H1 (cell line): ENCODE data around the gene TRIM71. TPM values are rescaled to one million over a fixed set of nuclear protein-coding genes. Genes with fewer than 3 reads are reported as not detected.

ENCODE experiments used
- CTCF ChIA-PET: fragments of 300-600 bp; sonication (Branson Sonifier 250); formaldehyde crosslinking; loops from one replicate; lab custom pipeline; 2021; ENCODE audit not compliant: partially characterized antibody; lab: Charles Lee
- POLR2A ChIA-PET: fragments of 300-600 bp; sonication (Branson Sonifier 250); formaldehyde crosslinking; loops from one replicate; lab custom pipeline; 2021; ENCODE audit warnings: inconsistent platforms; ENCODE audit not compliant: partially characterized antibody; lab: Charles Lee
- DNase-seq, 2 experiments: peaks; one replicate each; pipeline versions ENCODE4 v3.0.0 to v3.0.0-alpha.2; 2010 to 2022; ENCODE audit warnings: low spot score in 2 of 2, low read depth in 1 of 2, mixed read lengths in 1 of 2
- FAIRE-seq: peaks from 2 replicates; lab custom pipeline; 2011; peaks lifted over from hg19 to GRCh38; lab: Jason Lieb, UNC
- H2AFZ ChIP-seq: 2 replicates; pipeline ENCODE4 v1.8.1; 2012; ENCODE audit warnings: low read length, inconsistent platforms
- H2AK5ac ChIP-seq: 2 replicates; pipeline ENCODE4 v1.6.1; 2013; ENCODE audit warnings: low read depth, low read length
- H2BK120ac ChIP-seq: replicated peaks from 2 replicates; pipeline ENCODE3; 2013; ENCODE audit warnings: low read depth, low read length, inconsistent platforms
- H2BK12ac ChIP-seq: 2 replicates; pipeline ENCODE4 v1.6.1; 2013; ENCODE audit warnings: low read depth, low read length
- H2BK15ac ChIP-seq: 2 replicates; pipeline ENCODE4 v1.6.1; 2013; ENCODE audit warnings: low read length
- H2BK20ac ChIP-seq: 2 replicates; pipeline ENCODE4 v1.6.1; 2013; ENCODE audit warnings: low read length
- H2BK5ac ChIP-seq: 2 replicates; pipeline ENCODE4 v1.6.1; 2013; ENCODE audit warnings: low read depth, low read length
- H3K14ac ChIP-seq: 2 replicates; pipeline ENCODE4 v1.6.1; 2013; ENCODE audit warnings: inconsistent platforms; ENCODE audit not compliant: insufficient read length
- H3K18ac ChIP-seq: 2 replicates; pipeline ENCODE4 v1.6.1; 2013; ENCODE audit warnings: low read length; ENCODE audit errors: extremely low read depth
- H3K23ac ChIP-seq: 2 replicates; pipeline ENCODE4 v1.6.1; 2013; ENCODE audit warnings: inconsistent platforms; ENCODE audit not compliant: insufficient read length
- H3K23me2 ChIP-seq: 2 replicates; pipeline ENCODE4 v1.6.1; 2013; ENCODE audit warnings: low read depth, low read length
- H3K27ac ChIP-seq: 2 replicates; pipeline ENCODE4 v1.6.1; 2011; ENCODE audit warnings: low read depth, low read length, inconsistent platforms
- H3K27me3 ChIP-seq, 4 experiments: replicated peaks in 1 of 4; 1 replicate in 1 of 4; 2 replicates in 3 of 4; pipeline versions ENCODE4 v1.6.1 to v1.8.1; 2011 to 2013; ENCODE audit warnings: low read length in 3 of 4, mild to moderate bottlenecking in 3 of 4, inconsistent platforms in 2 of 4, mixed read lengths in 2 of 4, moderate library complexity in 1 of 4; ENCODE audit not compliant: control insufficient read depth in 3 of 4, insufficient read depth in 3 of 4; ENCODE audit errors: extremely low read depth in 1 of 4
- H3K36me3 ChIP-seq, 4 experiments: 2 replicates each; pipeline versions ENCODE4 v1.6.1 to v1.8.1; 2011 to 2013; ENCODE audit warnings: mild to moderate bottlenecking in 4 of 4, low read length in 3 of 4, moderate library complexity in 2 of 4, control low read depth in 1 of 4, inconsistent platforms in 1 of 4; ENCODE audit not compliant: insufficient read depth in 4 of 4, control insufficient read depth in 2 of 4
- H3K4ac ChIP-seq: replicated peaks from 2 replicates; pipeline ENCODE3; 2013; ENCODE audit warnings: low read length, low read depth, mixed read lengths, inconsistent platforms; ENCODE audit not compliant: insufficient read length
- H3K4me1 ChIP-seq, 4 experiments: replicated peaks in 1 of 4; 1 replicate in 1 of 4; 2 replicates in 3 of 4; pipeline versions ENCODE4 v1.6.1 to v1.8.1; 2011 to 2013; ENCODE audit warnings: low read length in 3 of 4, inconsistent platforms in 2 of 4, mixed read lengths in 1 of 4; ENCODE audit not compliant: insufficient read depth in 4 of 4, control insufficient read depth in 3 of 4
- H3K4me2 ChIP-seq, 2 experiments: 2 replicates each; pipeline versions ENCODE4 v1.6.1 to v1.8.1; 2011 to 2013; ENCODE audit warnings: low read depth in 2 of 2, low read length in 2 of 2, control low read depth in 1 of 2, inconsistent platforms in 1 of 2, mild to moderate bottlenecking in 1 of 2; ENCODE audit not compliant: insufficient read depth in 1 of 2
- H3K4me3 ChIP-seq, 4 experiments: fragments of 200-600, 300-600 bp in 1 of 4; sonication (generic), shearing (Covaris generic), sonication (Bioruptor Twin) in 1 of 4; 2 replicates each; pipeline versions ENCODE4 v1.5.1 to v1.8.1; 2011 to 2016; ENCODE audit warnings: low read length in 4 of 4, low read depth in 3 of 4, control low read depth in 2 of 4, inconsistent platforms in 2 of 4, mild to moderate bottlenecking in 2 of 4, mixed read lengths in 1 of 4, moderate library complexity in 1 of 4; ENCODE audit not compliant: insufficient read depth in 2 of 4; ENCODE audit errors: extremely low read depth in 1 of 4
- H3K56ac ChIP-seq: replicated peaks from 2 replicates; pipeline ENCODE3; 2013; ENCODE audit warnings: low read depth, mild to moderate bottlenecking, mixed read lengths, low read length, inconsistent platforms; ENCODE audit not compliant: insufficient read length
- H3K79me1 ChIP-seq: 2 replicates; pipeline ENCODE4 v1.6.1; 2013; ENCODE audit warnings: low read depth, low read length, control low read depth
- H3K79me2 ChIP-seq, 2 experiments: 2 replicates each; pipeline versions ENCODE4 v1.6.1 to v1.8.1; 2012 to 2013; ENCODE audit warnings: low read length in 2 of 2, mild to moderate bottlenecking in 2 of 2, inconsistent platforms in 1 of 2; ENCODE audit not compliant: insufficient read depth in 2 of 2, control insufficient read depth in 1 of 2
- H3K9ac ChIP-seq, 4 experiments: replicated peaks in 1 of 4; 1 replicate in 1 of 4; 2 replicates in 3 of 4; pipeline versions ENCODE4 v1.6.1 to v1.8.1; 2011 to 2013; ENCODE audit warnings: low read depth in 3 of 4, low read length in 3 of 4, control low read depth in 2 of 4, mild to moderate bottlenecking in 2 of 4, moderate library complexity in 2 of 4, inconsistent platforms in 1 of 4; ENCODE audit errors: extremely low read depth in 1 of 4
- H3K9me3 ChIP-seq, 2 experiments: 2 replicates each; pipeline versions ENCODE4 v1.6.1 to v1.8.1; 2012 to 2013; ENCODE audit warnings: mild to moderate bottlenecking in 2 of 2, moderate library complexity in 2 of 2, control low read depth in 1 of 2, inconsistent platforms in 1 of 2, low read depth in 1 of 2, low read length in 1 of 2, mixed read lengths in 1 of 2; ENCODE audit not compliant: insufficient read depth in 2 of 2
- H4K20me1 ChIP-seq, 2 experiments: replicated peaks in 1 of 2; 2 replicates each; pipeline versions ENCODE3 to v1.8.1; 2011 to 2013; ENCODE audit warnings: inconsistent platforms in 2 of 2, low read length in 2 of 2, mild to moderate bottlenecking in 1 of 2; ENCODE audit not compliant: insufficient read depth in 2 of 2, control insufficient read depth in 1 of 2
- H4K5ac ChIP-seq: 2 replicates; pipeline ENCODE4 v1.6.1; 2013; ENCODE audit warnings: low read length, low read depth, mixed read lengths, inconsistent platforms; ENCODE audit not compliant: insufficient read length
- H4K8ac ChIP-seq: 2 replicates; pipeline ENCODE4 v1.8.0; 2013; ENCODE audit warnings: mild to moderate bottlenecking, moderate library complexity, low read length, inconsistent platforms; ENCODE audit not compliant: insufficient read depth; ENCODE audit errors: extremely low read depth
- H4K91ac ChIP-seq: replicated peaks from 2 replicates; pipeline ENCODE3; 2013; ENCODE audit warnings: low read length, mixed read lengths, inconsistent platforms; ENCODE audit not compliant: insufficient read length
- EP300 ChIP-seq, 2 experiments: IDR thresholded peaks; 1 replicate in 1 of 2; 2 replicates in 1 of 2; pipeline ENCODE4 v1.6.1; 2011 to 2012; ENCODE audit warnings: low read depth in 2 of 2, low read length in 2 of 2, mild to moderate bottlenecking in 2 of 2, borderline replicate concordance in 1 of 2, inconsistent platforms in 1 of 2, moderate library complexity in 1 of 2
- POU5F1 ChIP-seq: IDR thresholded peaks from 2 replicates; pipeline ENCODE4 v1.6.1; 2011; ENCODE audit warnings: low read depth, mild to moderate bottlenecking, low read length, moderate library complexity
- SIN3A ChIP-seq, 2 experiments: IDR thresholded peaks in 1 of 2; conservative IDR thresholded peaks in 1 of 2; 2 replicates each; pipeline ENCODE4 v1.6.1; 2011 to 2012; ENCODE audit warnings: low read length in 2 of 2, improper control_type of control experiment in 1 of 2, low read depth in 1 of 2, mild to moderate bottlenecking in 1 of 2
- WGBS, 2 experiments: shearing (Covaris generic) in 1 of 2; methylation state at CpG; one replicate each; pipeline versions ENCODE4 v1.1.6 to v1.1.7; 2013 to 2015; ENCODE audit warnings: low lambda C conversion rate in 2 of 2, mixed read lengths in 2 of 2, inconsistent platforms in 1 of 2, low coverage in 1 of 2, missing lambda C conversion rate in 1 of 2; ENCODE audit not compliant: insufficient replicate concordance in 2 of 2, insufficient coverage in 1 of 2, insufficient read length in 1 of 2; ENCODE audit errors: extremely low coverage in 1 of 2, missing lambda C conversion rate in 1 of 2; 5-methylcytosine and 5-hydroxymethylcytosine counted together
- polyA plus RNA-seq, 7 experiments: library from polyadenylated mRNA; depleted of rRNA in 3 of 7; stranded (reverse) in 5 of 7; unstranded in 2 of 7; fragments of >200 nt in 5 of 7; fragments of 200-250 nt in 2 of 7; gene quantifications; 1 replicate in 5 of 7; 2 replicates in 1 of 7; 4 replicates in 1 of 7; pipeline versions ENCODE4 v1.2.1 to v1.2.3, GENCODE V29; 2011 to 2013; ENCODE audit warnings: missing spikeins in 2 of 7, mixed read lengths in 2 of 7
- total RNA-seq: library from RNA; stranded (reverse); fragmentation: NEBNext Ultra II Directional; extraction: Animal tissue kit (Norgen Biotek cat#: 25700); gene quantifications from 2 replicates; pipeline ENCODE4 v1.2.1, GENCODE V29; 2021

The TRIM71 gene
- total and polyA plus RNA-seq, 2 of the 8 experiments (the other 6 are each of a cell fraction or from before 2014, with no cell fraction given) = 53.7 to 293 TPM

DNA sequence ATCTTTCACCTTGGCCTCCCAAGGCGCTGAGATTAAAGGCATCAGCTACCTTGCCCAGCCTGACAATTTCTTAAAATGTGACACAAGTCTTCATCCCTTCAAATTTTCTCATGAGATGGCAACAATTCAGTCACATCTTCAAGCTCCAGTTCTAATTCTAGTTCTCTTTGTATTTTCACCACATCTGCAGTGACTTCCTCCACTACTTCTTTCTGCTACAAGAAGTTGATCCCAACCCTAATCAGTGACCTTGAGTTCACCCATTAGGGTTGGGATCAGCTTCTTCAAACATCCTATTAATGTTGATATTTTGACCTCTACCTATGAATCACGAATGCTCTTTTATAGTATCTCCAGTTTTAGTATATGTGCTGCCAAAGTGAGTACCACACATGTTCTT, 59.8 kb downstream of the TRIM71 start:
- Histone ChIP-seq H2AFZ (no peak overlapping the region), H3K4me2 (no peak overlapping the region), H3K27me3 (no peaks in the 10 kb centered on the region), H3K79me2 (peaks cover 52 to 100% of the 10 kb centered on the region in 2 experiments), H3K79me1 (peaks cover 17% of the 10 kb centered on the region), H3K4ac (no peak overlapping the region), H4K5ac (no peak overlapping the region), H2AK5ac (no peak overlapping the region), H3K9ac (no peak overlapping the region), H3K56ac (no peak overlapping the region), H2BK15ac (no peak overlapping the region), H2BK120ac (no peak overlapping the region), H2BK5ac (no peak overlapping the region), H2BK20ac (no peak overlapping the region), H2BK12ac (no peak overlapping the region), H4K8ac (no peak overlapping the region), H3K9me3 (no peaks in the 10 kb centered on the region), H3K18ac (no peak overlapping the region), H3K4me3 (no peak overlapping the region), H3K14ac (no peak overlapping the region), H4K91ac (no peak overlapping the region), H3K23ac (no peak overlapping the region), H3K27ac (no peak overlapping the region), H4K20me1 (peaks cover 46 to 54% of the 10 kb centered on the region in 2 experiments), H3K23me2 (no peaks in the 10 kb centered on the region), H3K36me3 (peaks cover 11 to 89% (median 40%) of the 10 kb centered on the region in 4 experiments), H3K4me1 (peaks cover 5 to 30% (median 20%) of the 10 kb centered on the region in 4 experiments)
- DNase-seq (no peak), FAIRE-seq (no peak)
- no peak for TF ChIP-seq EP300 (IDR thresholded peaks at IDR 0.05; ENCODE audit: borderline replicate concordance in 1 of 2, low read depth in 2 of 2, low read length in 2 of 2)
- no peak for TF ChIP-seq SIN3A (conservative IDR thresholded peaks at IDR 0.05 in 1 of 2, IDR thresholded peaks at IDR 0.05 in 1 of 2; ENCODE audit: low read depth in 1 of 2, low read length in 2 of 2)
- no peak for TF ChIP-seq POU5F1
- ChIA-PET CTCF (interaction anchor here (0.9 to 2.6 kb wide), 3 partner anchors 20 to 56 kb away, joined by 3 to 10 read pairs (median 4); no protein-coding TSS in a partner anchor), POLR2A (interaction anchor here (0.6 to 3.4 kb wide), 7 partner anchors 11 to 61 kb away, joined by 3 to 12 read pairs (median 3); no protein-coding TSS in a partner anchor)
- 93% methylated on average over 2 of the region's 2 CpGs; no CpG with 5 or more reads in 1 of the 2 experiments for WGBS, 2 experiments
